NT2/D1 (cell line): ENCODE measurements around the gene SYDE2.

Experiments used
- SUZ12 ChIP-seq: IDR thresholded peaks from 2 replicates; pipeline ENCODE4 v1.6.1; 2011; ENCODE audit not compliant: insufficient read length, insufficient read depth; ENCODE audit errors: extremely low read depth
- YY1 ChIP-seq: IDR thresholded peaks from 2 replicates; pipeline ENCODE4 v1.6.1; 2011; ENCODE audit not compliant: insufficient read length, insufficient read depth
- ZNF274 ChIP-seq: IDR thresholded peaks from 2 replicates; pipeline ENCODE4 v1.6.1; 2011; ENCODE audit warnings: mild to moderate bottlenecking, low read depth, low read length

DNA sequence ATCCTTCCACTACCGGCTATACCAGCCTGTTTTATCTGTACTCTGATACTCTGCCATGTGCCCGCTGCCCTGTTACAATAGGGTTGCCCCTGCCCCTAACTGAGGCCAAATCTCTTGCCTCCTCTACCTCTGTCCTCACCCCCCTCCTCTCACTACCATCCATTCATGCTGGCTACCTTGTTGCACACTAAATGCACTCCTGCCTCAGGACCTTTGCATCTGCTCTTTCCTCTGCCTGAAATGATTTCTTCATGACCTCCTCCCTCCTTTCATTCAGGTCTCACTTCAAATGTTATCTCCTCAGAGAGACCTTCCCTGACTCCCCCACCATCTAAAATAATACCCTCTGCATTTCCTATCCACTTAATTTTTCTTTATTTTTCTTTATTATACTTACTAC is 7.7 kb upstream of the SYDE2 start:
- no peak for TF ChIP-seq YY1
- TF ChIP-seq ZNF274, result no peak
- no peak for TF ChIP-seq SUZ12
